HCT116 (cell line): ENCODE data around the gene TMEM209. TPM values are rescaled to one million over a fixed set of nuclear protein-coding genes. Genes with fewer than 3 reads are reported as not detected.

Experiments used
- ATAC-seq: fragments of 200-7000 bp; cut with Tn5 transposase; 2 replicates; pipeline ENCODE4 v1.9.1; 2020; ENCODE audit warnings: mild to moderate bottlenecking, moderate library complexity
- BruUV-seq: library from RNA; stranded (reverse); fragments of 400-500 nt; replicated peaks from 2 replicates; lab custom pipeline; 2021; lab: Mats Ljungman, UMichigan
- CTCF ChIA-PET: fragments of 300-600 bp; sonication (Branson Sonifier 250); formaldehyde crosslinking; loops from one replicate; lab custom pipeline; 2021; ENCODE audit warnings: antibody characterized with exemption; lab: Charles Lee
- POLR2A ChIA-PET: fragments of 300-600, 350-600 bp; sonication (Branson Sonifier 250); formaldehyde crosslinking; loops from one replicate; lab custom pipeline; 2021; ENCODE audit warnings: antibody characterized with exemption; lab: Charles Lee
- RAD21 ChIA-PET, 2 experiments: fragments of 300-600 bp; sonication (Branson Sonifier 250); formaldehyde crosslinking; loops; one replicate each; lab custom pipeline; 2023; ENCODE audit warnings: low total read pairs in 2 of 2; ENCODE audit not compliant: uncharacterized antibody in 2 of 2, unreplicated experiment in 2 of 2, low non-redundant PET in 1 of 2; lab: Charles Lee
- DNase-seq: peaks from one replicate; pipeline ENCODE4 v3.0.0-alpha.2; 2010; ENCODE audit warnings: low read depth, low spot score
- H2AFZ ChIP-seq: fragments of 200-600 bp; shearing (Covaris generic), sonication (generic); 2 replicates; pipeline ENCODE4 v1.6.1; 2017; ENCODE audit warnings: low read depth, mixed run types, mixed read lengths, antibody characterized with exemption, low read length; ENCODE audit not compliant: poor library complexity, severe bottlenecking
- H3K27ac ChIP-seq: 2 replicates; pipeline ENCODE4 v1.5.1; 2012; ENCODE audit warnings: low read depth, low read length
- H3K27me3 ChIP-seq: fragments of 200-600 bp; sonication (generic); 2 replicates; pipeline ENCODE4 v1.6.1; 2016; ENCODE audit warnings: mixed run types, low read length, mixed read lengths; ENCODE audit not compliant: insufficient read depth
- H3K36me3 ChIP-seq, 2 experiments: fragments of 200-500 bp in 1 of 2; fragments of 200-600 bp in 1 of 2; sonication (Bioruptor generic) in 1 of 2; sonication (generic) in 1 of 2; 2 replicates each; pipeline versions ENCODE4 v1.5.1 to v1.6.1; 2014 to 2016; ENCODE audit warnings: low read length in 2 of 2, inconsistent platforms in 1 of 2, mixed read lengths in 1 of 2, mixed run types in 1 of 2; ENCODE audit not compliant: insufficient read depth in 2 of 2, control insufficient read depth in 1 of 2
- H3K4me1 ChIP-seq, 2 experiments: fragments of 200-600 bp in 1 of 2; sonication (generic) in 1 of 2; 2 replicates each; pipeline versions ENCODE4 v1.5.1 to v1.6.1; 2012 to 2017; ENCODE audit warnings: low read length in 2 of 2, inconsistent platforms in 1 of 2, mild to moderate bottlenecking in 1 of 2, mixed read lengths in 1 of 2, mixed run types in 1 of 2, moderate library complexity in 1 of 2; ENCODE audit not compliant: insufficient read depth in 2 of 2, control insufficient read depth in 1 of 2
- H3K4me2 ChIP-seq: fragments of 200-600 bp; sonication (generic); 2 replicates; pipeline ENCODE4 v1.6.1; 2017; ENCODE audit warnings: mixed run types, low read length, mixed read lengths
- H3K4me3 ChIP-seq, 2 experiments: fragments of 200-600 bp in 1 of 2; sonication (generic) in 1 of 2; replicated peaks in 1 of 2; 2 replicates each; pipeline ENCODE4 v1.5.1; 2011 to 2016; ENCODE audit warnings: low read length in 2 of 2, control low read depth in 1 of 2, low read depth in 1 of 2, mild to moderate bottlenecking in 1 of 2, mixed read lengths in 1 of 2, mixed run types in 1 of 2
- H3K79me2 ChIP-seq: fragments of 200-600 bp; sonication (generic); 2 replicates; pipeline ENCODE4 v1.6.1; 2017; ENCODE audit warnings: mild to moderate bottlenecking, mixed run types, low read length, moderate library complexity, mixed read lengths; ENCODE audit not compliant: insufficient read depth
- H3K9ac ChIP-seq: fragments of 200-600 bp; sonication (generic); 2 replicates; pipeline ENCODE4 v1.6.1; 2016; ENCODE audit warnings: low read length, mixed read lengths
- H3K9me2 ChIP-seq: fragments of 200-600 bp; sonication (generic), shearing (Covaris generic); 2 replicates; pipeline ENCODE4 v1.6.1; 2017; ENCODE audit warnings: mixed run types, mild to moderate bottlenecking, moderate library complexity; ENCODE audit not compliant: insufficient read depth
- H3K9me3 ChIP-seq, 2 experiments: fragments of 200-500 bp in 1 of 2; fragments of 200-600 bp in 1 of 2; sonication (Bioruptor generic) in 1 of 2; sonication (generic) in 1 of 2; 2 replicates each; pipeline ENCODE4 v1.6.1; 2014 to 2017; ENCODE audit warnings: low read length in 2 of 2, mixed read lengths in 2 of 2, inconsistent platforms in 1 of 2, low read depth in 1 of 2, mild to moderate bottlenecking in 1 of 2, mixed run types in 1 of 2, moderate library complexity in 1 of 2; ENCODE audit not compliant: control insufficient read depth in 1 of 2, insufficient read depth in 1 of 2
- H4K20me1 ChIP-seq: fragments of 200-600 bp; sonication (generic), shearing (Covaris generic); 2 replicates; pipeline ENCODE4 v1.6.1; 2017; ENCODE audit warnings: mixed run types, mild to moderate bottlenecking, moderate library complexity; ENCODE audit not compliant: insufficient read depth
- CBX3 ChIP-seq: IDR thresholded peaks from 2 replicates; pipeline ENCODE4 v1.6.1; 2012; ENCODE audit warnings: low read depth
- CEBPB ChIP-seq: IDR thresholded peaks from 2 replicates; pipeline ENCODE4 v1.6.1; 2012; ENCODE audit warnings: low read depth
- EZH2 ChIP-seq: fragments of 200-600 bp; sonication (generic); IDR thresholded peaks from 2 replicates; pipeline ENCODE4 v1.6.1; 2017; ENCODE audit warnings: antibody characterized with exemption, mixed run types
- FOSL1 ChIP-seq: IDR thresholded peaks from 2 replicates; pipeline ENCODE4 v1.6.1; 2012; ENCODE audit warnings: low read depth
- JUND ChIP-seq: IDR thresholded peaks from 2 replicates; pipeline ENCODE4 v1.6.1; 2012
- POLR2AphosphoS5 ChIP-seq: IDR thresholded peaks from 2 replicates; pipeline ENCODE4 v1.6.1; 2011; ENCODE audit warnings: mild to moderate bottlenecking, low read depth, low read length, moderate library complexity
- SP1 ChIP-seq: IDR thresholded peaks from 2 replicates; pipeline ENCODE4 v1.6.1; 2012; ENCODE audit warnings: low read depth
- SRF ChIP-seq: IDR thresholded peaks from 2 replicates; pipeline ENCODE4 v1.6.1; 2012; ENCODE audit warnings: low read depth
- TCF7L2 ChIP-seq: IDR thresholded peaks from 2 replicates; pipeline ENCODE4 v1.7.0; 2011; ENCODE audit warnings: borderline replicate concordance, inconsistent platforms; ENCODE audit not compliant: insufficient read depth, insufficient read length; ENCODE audit errors: extremely low read depth
- intact Hi-C: fragments of 100-400 bp; cut with micrococcal nuclease; formaldehyde crosslinking; loops from 2 replicates; pipeline ENCODE4 v1.10.0; 2022
- total RNA-seq: library from RNA; stranded (reverse); gene quantifications from one replicate; pipeline ENCODE4 v1.2.1, GENCODE V29; 2021; ENCODE audit not compliant: unreplicated experiment
- TF ChIP-seq, protein P1 (sequence below), 3 experiments: fragments of 200-600 bp in 1 of 3; sonication (generic) in 1 of 3; IDR thresholded peaks in 2 of 3; conservative IDR thresholded peaks in 1 of 3; 2 replicates each; pipeline ENCODE4 v1.5.1; 2012 to 2017; ENCODE audit warnings: low read depth in 2 of 3, low read length in 2 of 3, antibody characterized with exemption in 1 of 3, borderline replicate concordance in 1 of 3, control low read depth in 1 of 3, mild to moderate bottlenecking in 1 of 3, mixed read lengths in 1 of 3, mixed run types in 1 of 3, moderate library complexity in 1 of 3; ENCODE audit not compliant: insufficient read depth in 1 of 3
- TF ChIP-seq, protein P2 (sequence below): IDR thresholded peaks from 2 replicates; pipeline ENCODE4 v1.6.1; 2012; ENCODE audit warnings: low read depth
- TF ChIP-seq, protein P3 (sequence below): IDR thresholded peaks from 2 replicates; pipeline ENCODE4 v1.6.1; 2011; ENCODE audit warnings: mild to moderate bottlenecking, low read length, moderate library complexity; ENCODE audit not compliant: insufficient replicate concordance; ENCODE audit errors: extremely low read depth

Gene TMEM209
- total RNA-seq, 1 experiment from 2014 or later, result 35.8 TPM

- POLR2A ChIA-PET, result no interaction called here
- Histone ChIP-seq H3K4me1 (peaks cover 3% of the 10 kb centered on the region in 2 experiments; a peak in 2 of 4 replicates), H3K36me3 (no peaks in the 10 kb centered on the region), H3K79me2 (no peaks in the 10 kb centered on the region), H3K27ac (no peak overlapping the region), H3K9me2 (no peaks in the 10 kb centered on the region), H3K4me3 (no peak overlapping the region), H3K27me3 (no peaks in the 10 kb centered on the region), H4K20me1 (no peaks in the 10 kb centered on the region), H3K9me3 (no peaks in the 10 kb centered on the region), H3K9ac (no peak overlapping the region), H2AFZ (no peak overlapping the region), H3K4me2 (no peak overlapping the region)
- intact Hi-C loops, result no loop called here
- RAD21 ChIA-PET, result no interaction called here
- DNase-seq (no peak), ATAC-seq (no peak)
- CTCF ChIA-PET, result no interaction called here
- BruUV-seq, result no TSS peak
- TF ChIP-seq JUND, result no peak
- TF ChIP-seq CEBPB, result no peak
- TF ChIP-seq, protein P1, sequence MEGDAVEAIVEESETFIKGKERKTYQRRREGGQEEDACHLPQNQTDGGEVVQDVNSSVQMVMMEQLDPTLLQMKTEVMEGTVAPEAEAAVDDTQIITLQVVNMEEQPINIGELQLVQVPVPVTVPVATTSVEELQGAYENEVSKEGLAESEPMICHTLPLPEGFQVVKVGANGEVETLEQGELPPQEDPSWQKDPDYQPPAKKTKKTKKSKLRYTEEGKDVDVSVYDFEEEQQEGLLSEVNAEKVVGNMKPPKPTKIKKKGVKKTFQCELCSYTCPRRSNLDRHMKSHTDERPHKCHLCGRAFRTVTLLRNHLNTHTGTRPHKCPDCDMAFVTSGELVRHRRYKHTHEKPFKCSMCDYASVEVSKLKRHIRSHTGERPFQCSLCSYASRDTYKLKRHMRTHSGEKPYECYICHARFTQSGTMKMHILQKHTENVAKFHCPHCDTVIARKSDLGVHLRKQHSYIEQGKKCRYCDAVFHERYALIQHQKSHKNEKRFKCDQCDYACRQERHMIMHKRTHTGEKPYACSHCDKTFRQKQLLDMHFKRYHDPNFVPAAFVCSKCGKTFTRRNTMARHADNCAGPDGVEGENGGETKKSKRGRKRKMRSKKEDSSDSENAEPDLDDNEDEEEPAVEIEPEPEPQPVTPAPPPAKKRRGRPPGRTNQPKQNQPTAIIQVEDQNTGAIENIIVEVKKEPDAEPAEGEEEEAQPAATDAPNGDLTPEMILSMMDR (IDR thresholded peaks at IDR 0.05 in 2 of 3, conservative IDR thresholded peaks at IDR 0.05 in 1 of 3; ENCODE audit: borderline replicate concordance in 1 of 3, insufficient read depth in 1 of 3, low read depth in 2 of 3, low read length in 2 of 3), result no peak
- TF ChIP-seq POLR2AphosphoS5, result no peak
- no peak for TF ChIP-seq EZH2
- TF ChIP-seq, protein P2, sequence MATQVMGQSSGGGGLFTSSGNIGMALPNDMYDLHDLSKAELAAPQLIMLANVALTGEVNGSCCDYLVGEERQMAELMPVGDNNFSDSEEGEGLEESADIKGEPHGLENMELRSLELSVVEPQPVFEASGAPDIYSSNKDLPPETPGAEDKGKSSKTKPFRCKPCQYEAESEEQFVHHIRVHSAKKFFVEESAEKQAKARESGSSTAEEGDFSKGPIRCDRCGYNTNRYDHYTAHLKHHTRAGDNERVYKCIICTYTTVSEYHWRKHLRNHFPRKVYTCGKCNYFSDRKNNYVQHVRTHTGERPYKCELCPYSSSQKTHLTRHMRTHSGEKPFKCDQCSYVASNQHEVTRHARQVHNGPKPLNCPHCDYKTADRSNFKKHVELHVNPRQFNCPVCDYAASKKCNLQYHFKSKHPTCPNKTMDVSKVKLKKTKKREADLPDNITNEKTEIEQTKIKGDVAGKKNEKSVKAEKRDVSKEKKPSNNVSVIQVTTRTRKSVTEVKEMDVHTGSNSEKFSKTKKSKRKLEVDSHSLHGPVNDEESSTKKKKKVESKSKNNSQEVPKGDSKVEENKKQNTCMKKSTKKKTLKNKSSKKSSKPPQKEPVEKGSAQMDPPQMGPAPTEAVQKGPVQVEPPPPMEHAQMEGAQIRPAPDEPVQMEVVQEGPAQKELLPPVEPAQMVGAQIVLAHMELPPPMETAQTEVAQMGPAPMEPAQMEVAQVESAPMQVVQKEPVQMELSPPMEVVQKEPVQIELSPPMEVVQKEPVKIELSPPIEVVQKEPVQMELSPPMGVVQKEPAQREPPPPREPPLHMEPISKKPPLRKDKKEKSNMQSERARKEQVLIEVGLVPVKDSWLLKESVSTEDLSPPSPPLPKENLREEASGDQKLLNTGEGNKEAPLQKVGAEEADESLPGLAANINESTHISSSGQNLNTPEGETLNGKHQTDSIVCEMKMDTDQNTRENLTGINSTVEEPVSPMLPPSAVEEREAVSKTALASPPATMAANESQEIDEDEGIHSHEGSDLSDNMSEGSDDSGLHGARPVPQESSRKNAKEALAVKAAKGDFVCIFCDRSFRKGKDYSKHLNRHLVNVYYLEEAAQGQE, result no peak
- TF ChIP-seq TCF7L2, result no peak
- no peak for TF ChIP-seq SRF
- no peak for TF ChIP-seq SP1
- TF ChIP-seq FOSL1, result no peak
- TF ChIP-seq CBX3, result no peak
- TF ChIP-seq, protein P3, sequence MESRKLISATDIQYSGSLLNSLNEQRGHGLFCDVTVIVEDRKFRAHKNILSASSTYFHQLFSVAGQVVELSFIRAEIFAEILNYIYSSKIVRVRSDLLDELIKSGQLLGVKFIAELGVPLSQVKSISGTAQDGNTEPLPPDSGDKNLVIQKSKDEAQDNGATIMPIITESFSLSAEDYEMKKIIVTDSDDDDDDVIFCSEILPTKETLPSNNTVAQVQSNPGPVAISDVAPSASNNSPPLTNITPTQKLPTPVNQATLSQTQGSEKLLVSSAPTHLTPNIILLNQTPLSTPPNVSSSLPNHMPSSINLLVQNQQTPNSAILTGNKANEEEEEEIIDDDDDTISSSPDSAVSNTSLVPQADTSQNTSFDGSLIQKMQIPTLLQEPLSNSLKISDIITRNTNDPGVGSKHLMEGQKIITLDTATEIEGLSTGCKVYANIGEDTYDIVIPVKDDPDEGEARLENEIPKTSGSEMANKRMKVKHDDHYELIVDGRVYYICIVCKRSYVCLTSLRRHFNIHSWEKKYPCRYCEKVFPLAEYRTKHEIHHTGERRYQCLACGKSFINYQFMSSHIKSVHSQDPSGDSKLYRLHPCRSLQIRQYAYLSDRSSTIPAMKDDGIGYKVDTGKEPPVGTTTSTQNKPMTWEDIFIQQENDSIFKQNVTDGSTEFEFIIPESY, result no peak
These were observed 54.6 kb downstream of the TMEM209 start for GRCh38 chr7:130150587-130150986.
